ENCODE results near the gene ADAMTS15.

ADAMTS15 gene

GRCh38 chr11:130471731-130472433, 23.4 kb downstream of the ADAMTS15 start:
- no peak for DNase-seq (ENCODE audit: low read depth)
- no peak for TF ChIP-seq CTCF (IDR thresholded peaks at IDR 0.05; ENCODE audit: low read depth, low read length, missing control alignments)
- in situ Hi-C loops (cut with HindIII; ENCODE audit: low sequenced_read_pairs), result no loop called here
- no peak overlapping the region for H3K4me3 ChIP-seq (ENCODE audit: low read depth, low read length)

- TF ChIP-seq CTCF (IDR thresholded peaks at IDR 0.05; ENCODE audit: low read depth, low read length, missing control alignments), result no peak
- DNase-seq (ENCODE audit: low read depth), result no peak
- no peak overlapping the region for H3K4me3 ChIP-seq (ENCODE audit: low read depth, low read length)
- in situ Hi-C loops (cut with HindIII; ENCODE audit: low sequenced_read_pairs), result no loop called here
These were observed 24.1 kb downstream of the ADAMTS15 start for GRCh38 chr11:130472434-130472961.

- H3K4me3 ChIP-seq (ENCODE audit: low read depth, low read length), result no peak overlapping the region
- TF ChIP-seq CTCF (IDR thresholded peaks at IDR 0.05; ENCODE audit: low read depth, low read length, missing control alignments), result no peak
- no peak for DNase-seq (ENCODE audit: low read depth)
- in situ Hi-C loops (cut with HindIII; ENCODE audit: low sequenced_read_pairs), result no loop called here
These were observed 24.8 kb downstream of the ADAMTS15 start for GRCh38 chr11:130473056-130473794.

- TF ChIP-seq CTCF (IDR thresholded peaks at IDR 0.05; ENCODE audit: low read depth, low read length, missing control alignments), result no peak
- in situ Hi-C loops (cut with HindIII; ENCODE audit: low sequenced_read_pairs), result no loop called here
- no peak for DNase-seq (ENCODE audit: low read depth)
- H3K4me3 ChIP-seq (ENCODE audit: low read depth, low read length), result no peak overlapping the region
These were observed 25.4 kb downstream of the ADAMTS15 start for GRCh38 chr11:130473795-130474377.

- TF ChIP-seq CTCF (IDR thresholded peaks at IDR 0.05; ENCODE audit: low read depth, low read length, missing control alignments), result no peak
- no peak overlapping the region for H3K4me3 ChIP-seq (ENCODE audit: low read depth, low read length)
- DNase-seq (ENCODE audit: low read depth), result no peak
- in situ Hi-C loops (cut with HindIII; ENCODE audit: low sequenced_read_pairs), result no loop called here
These were observed 26.4 kb downstream of the ADAMTS15 start for GRCh38 chr11:130474637-130475400.
